Rectal smooth muscle tissue (tissue), 1 donor: ENCODE data around the gene MOV10L1.

ENCODE experiments used
- H3K27ac ChIP-seq: one replicate; pipeline ENCODE4 v1.7.0; 2013; ENCODE audit warnings: low read depth, low read length, inconsistent platforms
- H3K27me3 ChIP-seq: one replicate; pipeline ENCODE4 v1.7.0; 2013; ENCODE audit warnings: low read length; ENCODE audit not compliant: control insufficient read depth, insufficient read depth
- H3K36me3 ChIP-seq: one replicate; pipeline ENCODE4 v1.7.0; 2013; ENCODE audit warnings: low read length; ENCODE audit not compliant: control insufficient read depth, insufficient read depth
- H3K4me1 ChIP-seq: one replicate; pipeline ENCODE4 v1.7.0; 2013; ENCODE audit warnings: low read length; ENCODE audit not compliant: control insufficient read depth, insufficient read depth
- H3K4me3 ChIP-seq: one replicate; pipeline ENCODE4 v1.7.0; 2013; ENCODE audit warnings: low read length
- H3K9ac ChIP-seq: one replicate; pipeline ENCODE4 v1.7.0; 2013; ENCODE audit warnings: low read length

Gene MOV10L1

GRCh38 chr22:50049299-50050195 is 40.3 kb upstream of the MOV10L1 start:
- H3K27ac ChIP-seq = no peak overlapping the region
- no peaks in the 10 kb centered on the region for H3K27me3 ChIP-seq
- no peak overlapping the region for H3K9ac ChIP-seq
- H3K4me1 ChIP-seq = no peaks in the 10 kb centered on the region
- no peak overlapping the region for H3K4me3 ChIP-seq
- no peaks in the 10 kb centered on the region for H3K36me3 ChIP-seq

- Histone ChIP-seq H3K27ac (no peak overlapping the region), H3K9ac (no peak overlapping the region), H3K36me3 (no peaks in the 10 kb centered on the region), H3K4me3 (no peak overlapping the region), H3K27me3 (peaks cover 2% of the 10 kb centered on the region), H3K4me1 (no peaks in the 10 kb centered on the region)
Observed at GRCh38 chr22:50051930-50052329, 37.9 kb upstream of the MOV10L1 start.

- peaks cover 2% of the 10 kb centered on the region for H3K27me3 ChIP-seq
- no peak overlapping the region for H3K27ac ChIP-seq
- no peak overlapping the region for H3K4me3 ChIP-seq
- no peak overlapping the region for H3K9ac ChIP-seq
- no peaks in the 10 kb centered on the region for H3K4me1 ChIP-seq
- H3K36me3 ChIP-seq = no peaks in the 10 kb centered on the region
Observed at GRCh38 chr22:50053861-50054260, 35.9 kb upstream of the MOV10L1 start.

GRCh38 chr22:50056214-50056972 is 33.4 kb upstream of the MOV10L1 start:
- no peak overlapping the region for H3K9ac ChIP-seq
- H3K4me3 ChIP-seq = no peak overlapping the region
- no peaks in the 10 kb centered on the region for H3K4me1 ChIP-seq
- H3K27ac ChIP-seq = no peak overlapping the region
- no peaks in the 10 kb centered on the region for H3K36me3 ChIP-seq
- H3K27me3 ChIP-seq = peaks cover 2% of the 10 kb centered on the region

- H3K27ac ChIP-seq = no peak overlapping the region
- H3K9ac ChIP-seq = no peak overlapping the region
- H3K36me3 ChIP-seq = no peaks in the 10 kb centered on the region
- no peaks in the 10 kb centered on the region for H3K4me1 ChIP-seq
- peaks cover 2% of the 10 kb centered on the region for H3K27me3 ChIP-seq
- no peak overlapping the region for H3K4me3 ChIP-seq
Observed at GRCh38 chr22:50057278-50058060, 32.3 kb upstream of the MOV10L1 start.

- Histone ChIP-seq H3K9ac (no peak within 1 kb of the TSS), H3K4me1 (no peaks in the 10 kb centered on the region), H3K27ac (no peak within 1 kb of the TSS), H3K27me3 (peaks cover 2% of the 10 kb centered on the region), H3K36me3 (no peaks in the 10 kb centered on the region), H3K4me3 (no peak within 1 kb of the TSS)
Observed at GRCh38 chr22:50058061-50058905, 31.5 kb upstream of the MOV10L1 start, which contains the start of gene TTLL8. TSS of gene TTLL8 (minus strand) at chr22:50058298.

- Histone ChIP-seq H3K27me3 (peaks cover 2% of the 10 kb centered on the region), H3K27ac (no peak overlapping the region), H3K36me3 (no peaks in the 10 kb centered on the region), H3K9ac (no peak overlapping the region), H3K4me3 (no peak overlapping the region), H3K4me1 (no peaks in the 10 kb centered on the region)
Observed at GRCh38 chr22:50058906-50059880, 30.6 kb upstream of the MOV10L1 start.

GRCh38 chr22:50059881-50060262 is 29.9 kb upstream of the MOV10L1 start:
- Histone ChIP-seq H3K36me3 (no peaks in the 10 kb centered on the region), H3K4me1 (no peaks in the 10 kb centered on the region), H3K4me3 (no peak overlapping the region), H3K9ac (no peak overlapping the region), H3K27me3 (peaks cover 2% of the 10 kb centered on the region), H3K27ac (no peak overlapping the region)

GRCh38 chr22:50060441-50061140 is 29.2 kb upstream of the MOV10L1 start:
- Histone ChIP-seq H3K36me3 (no peaks in the 10 kb centered on the region), H3K27me3 (peaks cover 2% of the 10 kb centered on the region), H3K4me1 (no peaks in the 10 kb centered on the region), H3K9ac (no peak overlapping the region), H3K4me3 (no peak overlapping the region), H3K27ac (no peak overlapping the region)

GRCh38 chr22:50061141-50061823 is 28.5 kb upstream of the MOV10L1 start:
- Histone ChIP-seq H3K4me3 (no peak overlapping the region), H3K36me3 (no peaks in the 10 kb centered on the region), H3K4me1 (no peaks in the 10 kb centered on the region), H3K27ac (no peak overlapping the region), H3K27me3 (peaks cover 2% of the 10 kb centered on the region), H3K9ac (no peak overlapping the region)
